ENCODE results near the gene RBM28. TPM values are rescaled to one million over a fixed set of nuclear protein-coding genes. Genes with fewer than 3 reads are reported as not detected.
A peak's percentile ranks its signal among the peaks of the same experiment; 100 is the strongest.

The RBM28 gene
- total RNA-seq, 1 experiment from 2014 or later: 100 TPM

- CTCF ChIA-PET: interaction anchor here (0.7 to 1.5 kb wide), 2 partner anchors 56 to 615 kb away, joined by 3 to 4 read pairs; no protein-coding TSS in a partner anchor
- no peak for DNase-seq (ENCODE audit: low spot score)
- no peak overlapping the region for H3K27ac ChIP-seq (ENCODE audit: low read depth, low read length, poor library complexity, severe bottlenecking)
- intact Hi-C loops (cut with micrococcal nuclease; ENCODE audit: unreplicated experiment): loop anchor here (10.0 kb wide), 1 partner anchor 618 kb away; no protein-coding TSS in a partner anchor
- POLR2A ChIA-PET (ENCODE audit: low non-redundant PET): no interaction called here
- H3K4me1 ChIP-seq (ENCODE audit: insufficient read depth, low read length, poor library complexity, severe bottlenecking): no peaks in the 10 kb centered on the region
- no peaks in the 10 kb centered on the region for H3K9me3 ChIP-seq (ENCODE audit: low read depth, low read length, poor library complexity, severe bottlenecking)
- BruUV-seq (replicated peaks): no TSS peak
- no peaks in the 10 kb centered on the region for H3K27me3 ChIP-seq (replicated peaks; ENCODE audit: insufficient read depth, low read depth, low read length, poor library complexity)
- no peak for TF ChIP-seq CTCF (conservative IDR thresholded peaks at IDR 0.05; ENCODE audit: low read depth, low read length)
- peaks cover 86% of the 10 kb centered on the region for H3K36me3 ChIP-seq (ENCODE audit: insufficient read depth, low read length, poor library complexity, severe bottlenecking)
- no peak overlapping the region for H3K4me3 ChIP-seq (ENCODE audit: low read depth, low read length, poor library complexity, severe bottlenecking)
Measured at GRCh38 chr7:128323040-128323439, 20.7 kb downstream of the RBM28 start.

- no TSS peak for BruUV-seq (replicated peaks)
- H3K27me3 ChIP-seq (replicated peaks; ENCODE audit: insufficient read depth, low read depth, low read length, poor library complexity): no peaks in the 10 kb centered on the region
- POLR2A ChIA-PET (ENCODE audit: low non-redundant PET): no interaction called here
- no peaks in the 10 kb centered on the region for H3K4me1 ChIP-seq (ENCODE audit: insufficient read depth, low read length, poor library complexity, severe bottlenecking)
- intact Hi-C loops (cut with micrococcal nuclease; ENCODE audit: unreplicated experiment): loop anchor here (10.0 kb wide), 1 partner anchor 617 kb away; no protein-coding TSS in a partner anchor
- no peaks in the 10 kb centered on the region for H3K9me3 ChIP-seq (ENCODE audit: low read depth, low read length, poor library complexity, severe bottlenecking)
- DNase-seq (ENCODE audit: low spot score): peak; percentile 73
- H3K36me3 ChIP-seq (ENCODE audit: insufficient read depth, low read length, poor library complexity, severe bottlenecking): peaks cover 91% of the 10 kb centered on the region
- CTCF ChIA-PET: interaction anchor here (0.6 to 1.5 kb wide), 4 partner anchors 55 to 630 kb away, joined by 3 to 9 read pairs (median 4); no protein-coding TSS in a partner anchor
- H3K27ac ChIP-seq (ENCODE audit: low read depth, low read length, poor library complexity, severe bottlenecking): no peak overlapping the region
- no peak overlapping the region for H3K4me3 ChIP-seq (ENCODE audit: low read depth, low read length, poor library complexity, severe bottlenecking)
- TF ChIP-seq EZH2 (IDR thresholded peaks at IDR 0.05; ENCODE audit: borderline replicate concordance, low read depth, low read length, poor library complexity, severe bottlenecking) (no peak), CTCF (conservative IDR thresholded peaks at IDR 0.05; ENCODE audit: low read depth, low read length) (peak; percentile 70)
Measured at GRCh38 chr7:128322040-128322643, 21.6 kb downstream of the RBM28 start.

- peaks cover 91% of the 10 kb centered on the region for H3K36me3 ChIP-seq (ENCODE audit: insufficient read depth, low read length, poor library complexity, severe bottlenecking)
- no peak overlapping the region for H3K27ac ChIP-seq (ENCODE audit: low read depth, low read length, poor library complexity, severe bottlenecking)
- ChIA-PET CTCF (no interaction called here), POLR2A (ENCODE audit: low non-redundant PET) (no interaction called here)
- H3K4me1 ChIP-seq (ENCODE audit: insufficient read depth, low read length, poor library complexity, severe bottlenecking): no peaks in the 10 kb centered on the region
- intact Hi-C loops (cut with micrococcal nuclease; ENCODE audit: unreplicated experiment): loop anchor here (10.0 kb wide), 1 partner anchor 616 kb away; no protein-coding TSS in a partner anchor
- no peaks in the 10 kb centered on the region for H3K27me3 ChIP-seq (replicated peaks; ENCODE audit: insufficient read depth, low read depth, low read length, poor library complexity)
- DNase-seq (ENCODE audit: low spot score): no peak
- no peaks in the 10 kb centered on the region for H3K9me3 ChIP-seq (ENCODE audit: low read depth, low read length, poor library complexity, severe bottlenecking)
- no peak overlapping the region for H3K4me3 ChIP-seq (ENCODE audit: low read depth, low read length, poor library complexity, severe bottlenecking)
- BruUV-seq (replicated peaks): no TSS peak
- TF ChIP-seq CTCF (conservative IDR thresholded peaks at IDR 0.05; ENCODE audit: low read depth, low read length): no peak
- TF ChIP-seq EZH2 (IDR thresholded peaks at IDR 0.05; ENCODE audit: borderline replicate concordance, low read depth, low read length, poor library complexity, severe bottlenecking): no peak
Measured at GRCh38 chr7:128321044-128321422, 22.7 kb downstream of the RBM28 start.

Measured in A673 (cell line).